Measurements from ENCODE around the gene SPEF1.
A peak's percentile ranks its signal among the peaks of the same experiment; 100 is the strongest.

GRCh38 chr20:3825526-3825925 is 44.3 kb upstream of the SPEF1 start:
- TF ChIP-seq CTCF (IDR thresholded peaks at IDR 0.05; ENCODE audit: low read length) (peak; percentile 14; the same call in 1 of the 2 replicates), EZH2 (IDR thresholded peaks at IDR 0.05; ENCODE audit: borderline replicate concordance, low read length) (no peak)
